GM23338 (cell line): ENCODE measurements around the gene SPECC1. TPM values are rescaled to one million over a fixed set of nuclear protein-coding genes. Genes with fewer than 3 reads are reported as not detected.

Source experiments
- ATAC-seq: fragments of 200-7000 bp; cut with Tn5 transposase; 3 replicates; pipeline ENCODE4 v1.9.1; 2020
- DNase-seq: peaks from one replicate; pipeline ENCODE4 v3.0.0-alpha.2; 2015; ENCODE audit warnings: low spot score
- H2AFZ ChIP-seq: fragments of 200-600 bp; sonication (generic); 2 replicates; pipeline ENCODE4 v1.8.0; 2016; ENCODE audit warnings: antibody characterized with exemption, mild to moderate bottlenecking, moderate library complexity
- H3F3A ChIP-seq: fragments of 200-600 bp; sonication (generic); replicated peaks from 2 replicates; pipeline ENCODE4 v1.8.0; 2017; ENCODE audit warnings: antibody characterized with exemption, mixed run types, low read depth
- H3K27ac ChIP-seq: fragments of 200-600 bp; sonication (generic); 2 replicates; pipeline ENCODE4 v1.6.1; 2016; ENCODE audit warnings: low read depth
- H3K27me3 ChIP-seq: fragments of 200-600 bp; sonication (generic); 2 replicates; pipeline ENCODE4 v1.8.0; 2016; ENCODE audit warnings: mild to moderate bottlenecking, mixed run types, moderate library complexity; ENCODE audit not compliant: insufficient read depth
- H3K36me3 ChIP-seq: fragments of 200-600 bp; sonication (generic); 2 replicates; pipeline ENCODE4 v1.8.0; 2016; ENCODE audit warnings: mild to moderate bottlenecking; ENCODE audit not compliant: insufficient read depth
- H3K4me1 ChIP-seq: fragments of 200-600 bp; sonication (generic); 2 replicates; pipeline ENCODE4 v1.8.0; 2016; ENCODE audit warnings: mild to moderate bottlenecking, moderate library complexity; ENCODE audit not compliant: insufficient read depth
- H3K4me2 ChIP-seq: fragments of 200-600 bp; sonication (generic); 2 replicates; pipeline ENCODE4 v1.7.1; 2017; ENCODE audit warnings: mixed run types
- H3K4me3 ChIP-seq: fragments of 200-600 bp; sonication (generic); 2 replicates; pipeline ENCODE4 v1.6.1; 2016; ENCODE audit warnings: mixed run types
- H3K79me2 ChIP-seq: fragments of 200-600 bp; sonication (generic); replicated peaks from 2 replicates; pipeline ENCODE4 v1.8.0; 2017; ENCODE audit warnings: mild to moderate bottlenecking; ENCODE audit not compliant: insufficient read depth
- H3K9me2 ChIP-seq: fragments of 200-600 bp; sonication (generic); 2 replicates; pipeline ENCODE4 v1.8.0; 2017; ENCODE audit not compliant: insufficient read depth
- H4K20me1 ChIP-seq: fragments of 200-600 bp; sonication (generic); replicated peaks from 2 replicates; pipeline ENCODE4 v1.8.0; 2017; ENCODE audit warnings: mild to moderate bottlenecking; ENCODE audit not compliant: insufficient read depth
- H3K27ac Mint-ChIP-seq: 2 replicates; pipeline ENCODE4 v1.8.0; 2020; ENCODE audit warnings: inconsistent platforms, mild to moderate bottlenecking, moderate library complexity, mixed read lengths
- H3K27me3 Mint-ChIP-seq: 3 replicates; pipeline ENCODE4 v1.8.0; 2022; ENCODE audit warnings: low read depth, mild to moderate bottlenecking, moderate library complexity, mixed read lengths, inconsistent platforms; ENCODE audit not compliant: insufficient read depth, poor library complexity
- H3K36me3 Mint-ChIP-seq: 3 replicates; pipeline ENCODE4 v1.8.0; 2021; ENCODE audit warnings: low read depth, mild to moderate bottlenecking, inconsistent platforms, moderate library complexity, mixed read lengths
- H3K4me1 Mint-ChIP-seq: 3 replicates; pipeline ENCODE4 v1.8.0; 2020; ENCODE audit warnings: mild to moderate bottlenecking, inconsistent platforms, mixed read lengths
- H3K4me3 Mint-ChIP-seq: 3 replicates; pipeline ENCODE4 v1.8.0; 2021; ENCODE audit warnings: moderate library complexity, mild to moderate bottlenecking, inconsistent platforms, mixed read lengths
- H3K9me3 Mint-ChIP-seq: 3 replicates; pipeline ENCODE4 v1.8.0; 2020; ENCODE audit warnings: moderate library complexity, mild to moderate bottlenecking, inconsistent platforms, mixed read lengths
- CREB1 ChIP-seq: fragments of 250-450 bp; sonication (Bioruptor Pico); IDR thresholded peaks from 2 replicates; pipeline ENCODE4 v1.5.0; 2020; ENCODE audit warnings: low read depth, mild to moderate bottlenecking, moderate library complexity
- CTCF ChIP-seq, 2 experiments: fragments of 200-600 bp in 1 of 2; sonication (generic) in 1 of 2; conservative IDR thresholded peaks; 2 replicates each; pipeline versions ENCODE4 v1.5.1 to v1.6.1; 2016 to 2017; ENCODE audit warnings: antibody characterized with exemption in 2 of 2, low read depth in 2 of 2, mild to moderate bottlenecking in 2 of 2, moderate library complexity in 1 of 2
- ETS1 ChIP-seq: IDR thresholded peaks from 2 replicates; pipeline ENCODE4 v1.6.1; 2016; ENCODE audit warnings: antibody characterized with exemption
- EZH2 ChIP-seq: fragments of 200-600 bp; sonication (generic); IDR thresholded peaks from one replicate; pipeline ENCODE4 v1.8.0; 2017; ENCODE audit warnings: antibody characterized with exemption, mild to moderate bottlenecking, low read depth; ENCODE audit not compliant: unreplicated experiment
- EZH2phosphoT487 ChIP-seq: fragments of 200-600 bp; sonication (generic); IDR thresholded peaks from one replicate; pipeline ENCODE4 v1.8.1; 2018; ENCODE audit warnings: antibody characterized with exemption; ENCODE audit not compliant: unreplicated experiment
- JUNB ChIP-seq: IDR thresholded peaks from one replicate; pipeline ENCODE4 v1.6.1; 2016; ENCODE audit warnings: antibody characterized with exemption; ENCODE audit not compliant: unreplicated experiment
- NANOG ChIP-seq: IDR thresholded peaks from 2 replicates; pipeline ENCODE4 v1.6.1; 2016; ENCODE audit warnings: antibody characterized with exemption, borderline replicate concordance
- POLR2AphosphoS5 ChIP-seq: IDR thresholded peaks from 2 replicates; pipeline ENCODE4 v1.6.1; 2016; ENCODE audit warnings: antibody characterized with exemption, low read depth
- REST ChIP-seq: IDR thresholded peaks from one replicate; pipeline ENCODE4 v1.6.1; 2018; ENCODE audit warnings: antibody characterized with exemption; ENCODE audit not compliant: unreplicated experiment
- STAT1 ChIP-seq: IDR thresholded peaks from one replicate; pipeline ENCODE4 v1.6.1; 2016; ENCODE audit warnings: antibody characterized with exemption; ENCODE audit not compliant: unreplicated experiment
- ZNF114 ChIP-seq: fragments of 250-450 bp; sonication (Bioruptor Pico); IDR thresholded peaks from 2 replicates; pipeline ENCODE4 v1.5.0; 2020; ENCODE audit warnings: mild to moderate bottlenecking, moderate library complexity
- ZNF331 ChIP-seq: fragments of 250-450 bp; sonication (Bioruptor Pico); IDR thresholded peaks from 2 replicates; pipeline ENCODE4 v1.5.0; 2020; ENCODE audit warnings: low read depth, mild to moderate bottlenecking, moderate library complexity
- polyA plus RNA-seq: library from polyadenylated mRNA; unstranded; fragments of >200 nt; fragmentation: Nextera tagmentation; extraction: Ambion mirVana; gene quantifications from 2 replicates; pipeline ENCODE4 v1.2.1, GENCODE V29; 2016
- total RNA-seq: library from RNA; depleted of rRNA; stranded (reverse); fragments of >200 nt; shearing (Covaris generic); gene quantifications from 2 replicates; pipeline ENCODE4 v1.2.3, GENCODE V29; 2014
- TF ChIP-seq, protein P1 (sequence below): fragments of 250-450 bp; sonication (Bioruptor Pico); IDR thresholded peaks from 2 replicates; pipeline ENCODE4 v1.5.0; 2020; ENCODE audit warnings: mild to moderate bottlenecking, moderate library complexity

Gene SPECC1
- total and polyA plus RNA-seq, 2 experiments from 2014 or later = 42.6 to 101 TPM

DNA sequence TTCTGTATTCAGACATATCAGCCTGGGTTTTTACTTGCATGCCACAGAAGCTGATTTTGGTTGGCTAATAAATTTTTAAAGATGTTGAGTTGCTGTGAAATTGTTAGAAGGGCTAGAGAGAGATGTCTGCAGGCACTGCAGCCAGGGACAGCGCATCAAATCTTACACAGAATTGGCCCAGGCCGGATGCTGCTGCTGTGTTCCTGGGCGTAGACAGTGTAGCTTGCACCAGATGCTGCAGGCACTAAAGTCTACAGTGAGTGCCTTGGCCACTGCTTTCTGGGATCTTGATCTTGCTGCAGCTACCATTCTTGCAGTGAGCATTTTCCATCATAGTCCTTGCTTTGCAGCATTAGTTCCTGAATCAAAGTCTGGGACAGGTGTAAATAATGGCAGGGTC, 169.9 kb downstream of the SPECC1 start:
- Mint-ChIP-seq H3K4me1 (peaks cover 60% of the 10 kb centered on the region), H3K27ac (peak overlapping the region; percentile 52; the same call in 1 of the 2 replicates), H3K4me3 (no peak overlapping the region), H3K27me3 (peaks cover 8% of the 10 kb centered on the region), H3K9me3 (no peaks in the 10 kb centered on the region; the same call in 2 of the 3 replicates), H3K36me3 (no peaks in the 10 kb centered on the region)
- peak; percentile 58 for ATAC-seq
- H3K9me2 ChIP-seq = no peaks in the 10 kb centered on the region
- no peak overlapping the region; the same call in 1 of the 2 replicates for H3K4me2 ChIP-seq
- peaks cover 10% of the 10 kb centered on the region for H4K20me1 ChIP-seq
- peaks cover 62% of the 10 kb centered on the region for H3K4me1 ChIP-seq
- no peaks in the 10 kb centered on the region for H3K36me3 ChIP-seq
- H3F3A ChIP-seq = no peaks in the 10 kb centered on the region
- H3K79me2 ChIP-seq = peaks cover 100% of the 10 kb centered on the region
- no peak overlapping the region for H3K4me3 ChIP-seq
- H3K27me3 ChIP-seq = no peaks in the 10 kb centered on the region
- no peak overlapping the region for H3K27ac ChIP-seq
- TF ChIP-seq NANOG = no peak
- no peak for TF ChIP-seq POLR2AphosphoS5
- no peak for TF ChIP-seq CTCF (conservative IDR thresholded peaks at IDR 0.05; ENCODE audit: low read depth in 2 of 2)
- no peak for TF ChIP-seq REST
- TF ChIP-seq ZNF114 = no peak
- no peak for TF ChIP-seq CREB1 (CRISPR knock-in tag)
- TF ChIP-seq EZH2 = no peak
- no peak for TF ChIP-seq STAT1
- no peak for TF ChIP-seq ETS1
- no peak for TF ChIP-seq EZH2phosphoT487
- TF ChIP-seq, protein P1, sequence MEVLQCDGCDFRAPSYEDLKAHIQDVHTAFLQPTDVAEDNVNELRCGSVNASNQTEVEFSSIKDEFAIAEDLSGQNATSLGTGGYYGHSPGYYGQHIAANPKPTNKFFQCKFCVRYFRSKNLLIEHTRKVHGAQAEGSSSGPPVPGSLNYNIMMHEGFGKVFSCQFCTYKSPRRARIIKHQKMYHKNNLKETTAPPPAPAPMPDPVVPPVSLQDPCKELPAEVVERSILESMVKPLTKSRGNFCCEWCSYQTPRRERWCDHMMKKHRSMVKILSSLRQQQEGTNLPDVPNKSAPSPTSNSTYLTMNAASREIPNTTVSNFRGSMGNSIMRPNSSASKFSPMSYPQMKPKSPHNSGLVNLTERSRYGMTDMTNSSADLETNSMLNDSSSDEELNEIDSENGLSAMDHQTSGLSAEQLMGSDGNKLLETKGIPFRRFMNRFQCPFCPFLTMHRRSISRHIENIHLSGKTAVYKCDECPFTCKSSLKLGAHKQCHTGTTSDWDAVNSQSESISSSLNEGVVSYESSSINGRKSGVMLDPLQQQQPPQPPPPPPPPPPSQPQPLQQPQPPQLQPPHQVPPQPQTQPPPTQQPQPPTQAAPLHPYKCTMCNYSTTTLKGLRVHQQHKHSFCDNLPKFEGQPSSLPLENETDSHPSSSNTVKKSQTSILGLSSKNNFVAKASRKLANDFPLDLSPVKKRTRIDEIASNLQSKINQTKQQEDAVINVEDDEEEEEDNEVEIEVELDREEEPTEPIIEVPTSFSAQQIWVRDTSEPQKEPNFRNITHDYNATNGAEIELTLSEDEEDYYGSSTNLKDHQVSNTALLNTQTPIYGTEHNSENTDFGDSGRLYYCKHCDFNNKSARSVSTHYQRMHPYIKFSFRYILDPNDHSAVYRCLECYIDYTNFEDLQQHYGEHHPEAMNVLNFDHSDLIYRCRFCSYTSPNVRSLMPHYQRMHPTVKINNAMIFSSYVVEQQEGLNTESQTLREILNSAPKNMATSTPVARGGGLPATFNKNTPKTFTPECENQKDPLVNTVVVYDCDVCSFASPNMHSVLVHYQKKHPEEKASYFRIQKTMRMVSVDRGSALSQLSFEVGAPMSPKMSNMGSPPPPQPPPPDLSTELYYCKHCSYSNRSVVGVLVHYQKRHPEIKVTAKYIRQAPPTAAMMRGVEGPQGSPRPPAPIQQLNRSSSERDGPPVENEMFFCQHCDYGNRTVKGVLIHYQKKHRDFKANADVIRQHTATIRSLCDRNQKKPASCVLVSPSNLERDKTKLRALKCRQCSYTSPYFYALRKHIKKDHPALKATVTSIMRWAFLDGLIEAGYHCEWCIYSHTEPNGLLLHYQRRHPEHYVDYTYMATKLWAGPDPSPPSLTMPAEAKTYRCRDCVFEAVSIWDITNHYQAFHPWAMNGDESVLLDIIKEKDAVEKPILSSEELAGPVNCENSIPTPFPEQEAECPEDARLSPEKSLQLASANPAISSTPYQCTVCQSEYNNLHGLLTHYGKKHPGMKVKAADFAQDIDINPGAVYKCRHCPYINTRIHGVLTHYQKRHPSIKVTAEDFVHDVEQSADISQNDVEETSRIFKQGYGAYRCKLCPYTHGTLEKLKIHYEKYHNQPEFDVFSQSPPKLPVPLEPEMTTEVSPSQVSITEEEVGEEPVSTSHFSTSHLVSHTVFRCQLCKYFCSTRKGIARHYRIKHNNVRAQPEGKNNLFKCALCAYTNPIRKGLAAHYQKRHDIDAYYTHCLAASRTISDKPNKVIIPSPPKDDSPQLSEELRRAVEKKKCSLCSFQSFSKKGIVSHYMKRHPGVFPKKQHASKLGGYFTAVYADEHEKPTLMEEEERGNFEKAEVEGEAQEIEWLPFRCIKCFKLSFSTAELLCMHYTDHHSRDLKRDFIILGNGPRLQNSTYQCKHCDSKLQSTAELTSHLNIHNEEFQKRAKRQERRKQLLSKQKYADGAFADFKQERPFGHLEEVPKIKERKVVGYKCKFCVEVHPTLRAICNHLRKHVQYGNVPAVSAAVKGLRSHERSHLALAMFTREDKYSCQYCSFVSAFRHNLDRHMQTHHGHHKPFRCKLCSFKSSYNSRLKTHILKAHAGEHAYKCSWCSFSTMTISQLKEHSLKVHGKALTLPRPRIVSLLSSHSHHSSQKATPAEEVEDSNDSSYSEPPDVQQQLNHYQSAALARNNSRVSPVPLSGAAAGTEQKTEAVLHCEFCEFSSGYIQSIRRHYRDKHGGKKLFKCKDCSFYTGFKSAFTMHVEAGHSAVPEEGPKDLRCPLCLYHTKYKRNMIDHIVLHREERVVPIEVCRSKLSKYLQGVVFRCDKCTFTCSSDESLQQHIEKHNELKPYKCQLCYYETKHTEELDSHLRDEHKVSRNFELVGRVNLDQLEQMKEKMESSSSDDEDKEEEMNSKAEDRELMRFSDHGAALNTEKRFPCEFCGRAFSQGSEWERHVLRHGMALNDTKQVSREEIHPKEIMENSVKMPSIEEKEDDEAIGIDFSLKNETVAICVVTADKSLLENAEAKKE (CRISPR knock-in tag) = no peak
- TF ChIP-seq JUNB = no peak
- TF ChIP-seq ZNF331 (CRISPR knock-in tag) = no peak
- no peak for DNase-seq
- no peak overlapping the region for H2AFZ ChIP-seq
